B cell (primary cell): Measurements from ENCODE around the gene ACCS. TPM values are rescaled to one million over a fixed set of nuclear protein-coding genes. Genes with fewer than 3 reads are reported as not detected.

Experiments used
- ATAC-seq: fragments of 200-7000 bp; cut with Tn5 transposase; one replicate; pipeline ENCODE4 v1.10.0; 2021; ENCODE audit warnings: low read depth, mild to moderate bottlenecking, moderate number of reproducible peaks, moderate library complexity
- CTCF ChIA-PET: fragments of 350-600 bp; sonication (Branson Sonifier 250); formaldehyde crosslinking; loops from one replicate; lab custom pipeline; 2021; ENCODE audit warnings: antibody characterized with exemption, inconsistent platforms; lab: Charles Lee
- POLR2A ChIA-PET: fragments of 350-600 bp; sonication (Branson Sonifier 250); formaldehyde crosslinking; loops from one replicate; lab custom pipeline; 2021; ENCODE audit warnings: antibody characterized with exemption; lab: Charles Lee
- DNase-seq: peaks from one replicate; pipeline ENCODE4 v3.0.0; 2013
- H2AFZ ChIP-seq: 2 replicates; pipeline ENCODE4 v1.6.1; 2012; ENCODE audit warnings: mild to moderate bottlenecking, low read depth, low read length; ENCODE audit not compliant: insufficient read depth, poor library complexity, severe bottlenecking
- H3K27ac ChIP-seq, 2 donors: 1 replicate in 1 of 2; 2 replicates in 1 of 2; pipeline ENCODE4 v1.5.1; 2012 to 2013; ENCODE audit warnings: low read length in 2 of 2, mild to moderate bottlenecking in 2 of 2, moderate library complexity in 1 of 2
- H3K27me3 ChIP-seq, 4 experiments: fragments of 200-600 bp in 1 of 4; sonication (generic) in 1 of 4; replicated peaks in 1 of 4; 1 replicate in 2 of 4; 2 replicates in 2 of 4; pipeline versions ENCODE4 v1.6.1 to v1.7.0; 2013 to 2016; ENCODE audit warnings: low read length in 3 of 4, mild to moderate bottlenecking in 2 of 4, mixed read lengths in 1 of 4, moderate library complexity in 1 of 4; ENCODE audit not compliant: insufficient read depth in 4 of 4, control insufficient read depth in 3 of 4; ENCODE audit errors: control extremely low read depth in 1 of 4
- H3K36me3 ChIP-seq, 2 experiments: replicated peaks in 1 of 2; 1 replicate in 1 of 2; 2 replicates in 1 of 2; pipeline versions ENCODE4 v1.6.1 to v1.7.1; 2013; ENCODE audit warnings: low read length in 1 of 2; ENCODE audit not compliant: insufficient read depth in 2 of 2, control insufficient read depth in 1 of 2; ENCODE audit errors: control extremely low read depth in 1 of 2, extremely low read depth in 1 of 2
- H3K4me1 ChIP-seq, 2 donors: fragments of 200-600 bp in 1 of 2; sonication (generic) in 1 of 2; 1 replicate in 1 of 2; 2 replicates in 1 of 2; pipeline versions ENCODE4 v1.5.1 to v1.6.1; 2013 to 2017; ENCODE audit warnings: low read length in 2 of 2; ENCODE audit not compliant: control insufficient read depth in 2 of 2, insufficient read depth in 2 of 2
- H3K4me2 ChIP-seq: replicated peaks from 2 replicates; pipeline ENCODE3; 2012; ENCODE audit warnings: mild to moderate bottlenecking, low read depth, low read length; ENCODE audit not compliant: poor library complexity, severe bottlenecking
- H3K4me3 ChIP-seq, 5 experiments: fragments of 200-600 bp in 1 of 5; sonication (generic) in 1 of 5; 1 replicate in 3 of 5; 2 replicates in 2 of 5; pipeline versions ENCODE4 v1.5.1 to v1.7.0; 2011 to 2016; ENCODE audit warnings: low read length in 4 of 5, mild to moderate bottlenecking in 4 of 5, low read depth in 2 of 5, control low read depth in 1 of 5, moderate library complexity in 1 of 5; ENCODE audit not compliant: insufficient read depth in 1 of 5; ENCODE audit errors: control extremely low read depth in 1 of 5, extremely low read depth in 1 of 5
- H3K79me2 ChIP-seq: fragments of 200-600 bp; sonication (generic); one replicate; pipeline ENCODE4 v1.6.0; 2016; ENCODE audit warnings: low read length; ENCODE audit not compliant: control insufficient read depth, insufficient read depth
- H3K9ac ChIP-seq: fragments of 200-600 bp; sonication (generic); 2 replicates; pipeline ENCODE4 v1.6.1; 2017; ENCODE audit warnings: mild to moderate bottlenecking, low read length, moderate library complexity
- H3K9me3 ChIP-seq, 3 donors: one replicate each; pipeline versions ENCODE4 v1.6.1 to v1.7.1; 2013; ENCODE audit warnings: low read length in 2 of 3; ENCODE audit not compliant: control insufficient read depth in 2 of 3, insufficient read depth in 1 of 3; ENCODE audit errors: control extremely low read depth in 1 of 3
- H4K20me1 ChIP-seq: 2 replicates; pipeline ENCODE4 v1.6.0; 2012; ENCODE audit warnings: mild to moderate bottlenecking, low read length; ENCODE audit not compliant: insufficient read depth, control insufficient read depth, poor library complexity, severe bottlenecking
- H3K27ac Mint-ChIP-seq: one replicate; pipeline ENCODE4 v1.8.0; 2021; ENCODE audit warnings: mixed read lengths
- H3K27me3 Mint-ChIP-seq: one replicate; pipeline ENCODE4 v1.8.0; 2021; ENCODE audit warnings: mixed read lengths
- H3K4me1 Mint-ChIP-seq: one replicate; pipeline ENCODE4 v1.8.0; 2021; ENCODE audit warnings: mixed read lengths
- H3K4me3 Mint-ChIP-seq: one replicate; pipeline ENCODE4 v1.8.0; 2021; ENCODE audit warnings: mixed read lengths
- H3K9me3 Mint-ChIP-seq: one replicate; pipeline ENCODE4 v1.8.0; 2022; ENCODE audit warnings: mixed read lengths; ENCODE audit not compliant: insufficient read depth
- CTCF ChIP-seq: fragments of 200-600 bp; IDR thresholded peaks from one replicate; pipeline ENCODE4 v1.8.0; 2022; ENCODE audit warnings: antibody characterized with exemption, mild to moderate bottlenecking
- EZH2 ChIP-seq: IDR thresholded peaks from 2 replicates; pipeline ENCODE4 v1.6.1; 2012; ENCODE audit warnings: borderline replicate concordance, low read depth, mild to moderate bottlenecking, moderate library complexity, low read length; ENCODE audit not compliant: insufficient read depth, poor library complexity, severe bottlenecking
- WGBS: methylation state at CpG from one replicate; pipeline ENCODE4 v1.1.5; 2013; ENCODE audit warnings: missing lambda C conversion rate; ENCODE audit not compliant: insufficient coverage; 5-methylcytosine and 5-hydroxymethylcytosine counted together
- intact Hi-C: fragments of 100-400 bp; cut with micrococcal nuclease; formaldehyde crosslinking; loops from one replicate; pipeline ENCODE4 v1.10.0; 2022
- polyA plus RNA-seq: library from polyadenylated mRNA; depleted of rRNA; stranded (reverse); fragments of >200 nt; gene quantifications from 2 replicates; pipeline ENCODE4 v1.2.3, GENCODE V29; 2012
- total RNA-seq, 2 donors: library from RNA; stranded (reverse); fragments of 120-200 nt in 1 of 2; gene quantifications; 1 replicate in 1 of 2; 2 replicates in 1 of 2; pipeline versions ENCODE4 v1.2.3 to v1.2.4, GENCODE V29; 2013 to 2022

Gene ACCS
- total and polyA plus RNA-seq, 2 donors (not counting 1 experiment from before 2014, with no cell fraction given), result 59.5 to 63.2 TPM

DNA sequence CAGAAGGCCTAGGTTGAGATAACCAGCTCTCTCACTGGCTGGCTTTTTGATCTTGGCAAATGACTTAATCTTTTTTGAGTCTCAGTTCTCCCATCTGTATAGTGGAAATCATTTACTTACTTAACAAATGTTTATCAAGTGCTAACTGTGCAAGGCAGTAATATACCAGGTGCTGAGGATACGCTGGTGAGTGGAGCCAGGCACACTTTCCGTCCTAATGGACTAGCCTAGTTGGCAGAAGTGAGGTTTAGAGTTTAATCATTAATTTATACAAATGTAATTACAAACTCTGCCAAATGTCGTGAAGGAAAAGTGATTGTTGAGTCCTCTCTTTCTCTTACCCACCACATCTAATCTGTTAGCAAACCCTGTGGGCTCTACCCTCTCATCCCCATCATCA is 62.7 kb downstream of the ACCS start:
- H3K27ac Mint-ChIP-seq, result no peak overlapping the region

GRCh38 chr11:44130751-44131150 is 64.7 kb downstream of the ACCS start:
- no peak overlapping the region for H3K9ac ChIP-seq
- Mint-ChIP-seq H3K27ac (no peak overlapping the region), H3K4me3 (no peak overlapping the region), H3K4me1 (no peaks in the 10 kb centered on the region), H3K27me3 (no peaks in the 10 kb centered on the region), H3K9me3 (no peaks in the 10 kb centered on the region)
- H4K20me1 ChIP-seq, result no peaks in the 10 kb centered on the region
- H3K4me3 ChIP-seq, result no peak overlapping the region
- 97% methylated on average over 5 of the region's 6 CpGs for WGBS
- no peak for DNase-seq
- ChIA-PET CTCF (no interaction called here), POLR2A (no interaction called here)
- H2AFZ ChIP-seq, result no peak overlapping the region
- H3K36me3 ChIP-seq, result peaks cover 10 to 58% of the 10 kb centered on the region in 2 experiments
- no peaks in the 10 kb centered on the region for H3K79me2 ChIP-seq
- no peak for ATAC-seq
- intact Hi-C loops, result no loop called here
- H3K27ac ChIP-seq, result no peak overlapping the region
- TF ChIP-seq CTCF (no peak), EZH2 (no peak)
- no peaks in the 10 kb centered on the region for H3K4me1 ChIP-seq
- H3K9me3 ChIP-seq, result no peaks in the 10 kb centered on the region
- no peaks in the 10 kb centered on the region for H3K27me3 ChIP-seq
- H3K4me2 ChIP-seq, result no peak overlapping the region

More for the DNA sequence above, 62.7 kb downstream of the ACCS start:
- Histone ChIP-seq H2AFZ (no peak overlapping the region), H3K27me3 (no peaks in the 10 kb centered on the region), H3K9ac (no peak overlapping the region), H3K79me2 (no peaks in the 10 kb centered on the region), H3K27ac (no peak overlapping the region), H3K4me3 (no peak overlapping the region), H3K4me2 (no peak overlapping the region), H4K20me1 (no peaks in the 10 kb centered on the region), H3K36me3 (peaks cover 12 to 67% of the 10 kb centered on the region in 2 experiments), H3K9me3 (no peaks in the 10 kb centered on the region), H3K4me1 (no peaks in the 10 kb centered on the region)
- no CpG with 5 or more reads among the region's 3 CpGs for WGBS
- POLR2A ChIA-PET, result no interaction called here
- Mint-ChIP-seq H3K4me1 (no peaks in the 10 kb centered on the region), H3K27me3 (no peaks in the 10 kb centered on the region), H3K4me3 (no peak overlapping the region), H3K9me3 (no peaks in the 10 kb centered on the region)
- intact Hi-C loops, result no loop called here
- no peak for DNase-seq
- no peak for ATAC-seq
- TF ChIP-seq CTCF (no peak), EZH2 (no peak)
- CTCF ChIA-PET, result no interaction called here
